Fibroblast of lung (primary cell): ENCODE results near the gene POLR2E. TPM values are rescaled to one million over a fixed set of nuclear protein-coding genes. Genes with fewer than 3 reads are reported as not detected.

ENCODE experiments used
- DNase-seq, 2 donors: peaks; one replicate each; pipeline versions ENCODE4 v3.0.0 to v3.0.0-alpha.2; 2010; ENCODE audit warnings: low read depth in 2 of 2
- H2AFZ ChIP-seq: 2 replicates; pipeline ENCODE4 v1.5.1; 2012; ENCODE audit warnings: low read length, control low read depth, inconsistent platforms
- H3K27ac ChIP-seq: 2 replicates; pipeline ENCODE4 v1.5.1; 2011; ENCODE audit warnings: low read length, control low read depth; ENCODE audit not compliant: insufficient read depth
- H3K27me3 ChIP-seq: 2 replicates; pipeline ENCODE4 v1.5.1; 2011; ENCODE audit warnings: mild to moderate bottlenecking, low read length; ENCODE audit not compliant: control insufficient read depth, insufficient read depth
- H3K36me3 ChIP-seq: 2 replicates; pipeline ENCODE4 v1.5.1; 2011; ENCODE audit warnings: low read length; ENCODE audit not compliant: control insufficient read depth, insufficient read depth
- H3K4me1 ChIP-seq: 2 replicates; pipeline ENCODE4 v1.5.1; 2011; ENCODE audit warnings: low read length; ENCODE audit not compliant: control insufficient read depth, insufficient read depth; ENCODE audit errors: extremely low read depth
- H3K4me2 ChIP-seq: 2 replicates; pipeline ENCODE4 v1.5.1; 2011; ENCODE audit warnings: low read length, control low read depth; ENCODE audit not compliant: insufficient read depth; ENCODE audit errors: extremely low read depth
- H3K4me3 ChIP-seq, 4 experiments: fragments of 200-600 bp in 1 of 4; sonication (generic) in 1 of 4; replicated peaks in 1 of 4; 2 replicates each; pipeline ENCODE4 v1.5.1; 2011 to 2016; ENCODE audit warnings: low read length in 4 of 4, low read depth in 3 of 4, mild to moderate bottlenecking in 3 of 4, control low read depth in 2 of 4, inconsistent platforms in 1 of 4, mixed read lengths in 1 of 4; ENCODE audit not compliant: insufficient read depth in 1 of 4; ENCODE audit errors: control extremely low read depth in 1 of 4
- H3K79me2 ChIP-seq: 2 replicates; pipeline ENCODE4 v1.5.1; 2012; ENCODE audit warnings: mild to moderate bottlenecking, low read length, inconsistent platforms; ENCODE audit not compliant: control insufficient read depth, insufficient read depth
- H3K9ac ChIP-seq: 2 replicates; pipeline ENCODE4 v1.5.1; 2011; ENCODE audit warnings: mild to moderate bottlenecking, low read length, control low read depth; ENCODE audit not compliant: insufficient read depth
- H3K9me3 ChIP-seq: 2 replicates; pipeline ENCODE4 v1.5.1; 2012; ENCODE audit warnings: low read depth, low read length; ENCODE audit not compliant: control insufficient read depth, insufficient read depth
- H4K20me1 ChIP-seq: 2 replicates; pipeline ENCODE4 v1.5.1; 2011; ENCODE audit warnings: low read length; ENCODE audit not compliant: control insufficient read depth, insufficient read depth; ENCODE audit errors: extremely low read depth
- EZH2 ChIP-seq: IDR thresholded peaks from 2 replicates; pipeline ENCODE4 v1.5.1; 2012; ENCODE audit warnings: low read length, control low read depth, mild to moderate bottlenecking; ENCODE audit errors: missing control alignments
- polyA plus RNA-seq, 2 donors: library from polyadenylated mRNA; depleted of rRNA in 1 of 2; stranded (reverse) in 1 of 2; unstranded in 1 of 2; fragments of >200 nt; gene quantifications; 2 replicates each; pipeline ENCODE4 v1.2.1, GENCODE V29; 2011 to 2012; ENCODE audit warnings: missing spikeins in 1 of 2
- total RNA-seq: library from RNA; depleted of rRNA; stranded (reverse); fragments of >200 nt; gene quantifications from 2 replicates; pipeline ENCODE4 v1.2.1, GENCODE V29; 2014
- TF ChIP-seq, protein P1 (sequence below), 2 donors: IDR thresholded peaks in 1 of 2; conservative IDR thresholded peaks in 1 of 2; 1 replicate in 1 of 2; 2 replicates in 1 of 2; pipeline ENCODE4 v1.5.1; 2011 to 2012; ENCODE audit warnings: low read length in 2 of 2, control low read depth in 1 of 2, inconsistent platforms in 1 of 2, low read depth in 1 of 2, mild to moderate bottlenecking in 1 of 2

The POLR2E gene
- total and polyA plus RNA-seq, 2 donors (not counting 1 experiment from before 2014, with no cell fraction given) = 55.2 to 130 TPM

DNA sequence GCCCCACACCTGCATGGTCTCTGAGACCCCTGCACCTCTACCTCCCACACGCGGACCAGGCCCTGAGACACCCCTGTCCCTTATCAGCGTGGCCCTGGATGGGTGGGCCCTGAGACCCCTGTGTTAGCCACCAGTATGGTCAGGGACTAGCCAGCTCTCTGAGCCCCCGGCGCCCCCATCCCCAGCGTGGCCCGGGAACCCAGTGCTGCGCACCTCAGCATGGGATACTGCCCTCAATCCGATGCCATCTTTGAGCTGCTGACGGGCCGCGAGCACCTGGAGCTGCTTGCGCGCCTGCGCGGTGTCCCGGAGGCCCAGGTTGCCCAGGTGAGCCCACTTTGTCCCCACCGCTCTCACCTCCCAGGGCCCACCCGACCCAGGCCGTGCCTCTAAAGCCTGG is 33.2 kb downstream of the POLR2E start:
- Histone ChIP-seq H3K9ac (no peak overlapping the region), H3K4me3 (no peak overlapping the region)

DNA sequence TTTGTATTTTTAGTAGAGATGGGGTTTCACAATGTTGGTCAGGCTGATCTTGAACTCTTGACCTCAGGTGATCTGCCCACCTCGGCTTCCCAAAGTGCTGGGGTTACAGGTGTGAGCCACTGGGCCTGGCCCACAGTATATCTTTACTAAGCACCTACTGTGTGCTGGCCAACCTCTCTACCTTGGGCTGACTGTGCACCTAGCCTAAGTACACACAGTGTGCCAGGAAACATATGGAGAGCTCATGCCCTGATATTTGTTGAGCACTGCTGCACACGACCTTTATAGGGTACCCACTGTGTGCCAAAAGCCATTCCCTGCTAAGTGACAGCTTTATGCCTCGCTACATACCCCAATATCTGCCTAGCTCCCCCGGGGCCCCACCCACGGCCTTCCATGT is 34.5 kb downstream of the POLR2E start:
- Histone ChIP-seq H3K36me3 (no peaks in the 10 kb centered on the region), H3K9ac (no peak overlapping the region), H4K20me1 (no peaks in the 10 kb centered on the region), H3K27me3 (no peaks in the 10 kb centered on the region), H3K27ac (no peak overlapping the region), H3K79me2 (no peaks in the 10 kb centered on the region), H3K4me3 (no peak overlapping the region), H3K9me3 (peaks cover 5% of the 10 kb centered on the region), H2AFZ (no peak overlapping the region), H3K4me1 (no peaks in the 10 kb centered on the region), H3K4me2 (no peak overlapping the region)
- TF ChIP-seq EZH2 = no peak
- TF ChIP-seq, protein P1, sequence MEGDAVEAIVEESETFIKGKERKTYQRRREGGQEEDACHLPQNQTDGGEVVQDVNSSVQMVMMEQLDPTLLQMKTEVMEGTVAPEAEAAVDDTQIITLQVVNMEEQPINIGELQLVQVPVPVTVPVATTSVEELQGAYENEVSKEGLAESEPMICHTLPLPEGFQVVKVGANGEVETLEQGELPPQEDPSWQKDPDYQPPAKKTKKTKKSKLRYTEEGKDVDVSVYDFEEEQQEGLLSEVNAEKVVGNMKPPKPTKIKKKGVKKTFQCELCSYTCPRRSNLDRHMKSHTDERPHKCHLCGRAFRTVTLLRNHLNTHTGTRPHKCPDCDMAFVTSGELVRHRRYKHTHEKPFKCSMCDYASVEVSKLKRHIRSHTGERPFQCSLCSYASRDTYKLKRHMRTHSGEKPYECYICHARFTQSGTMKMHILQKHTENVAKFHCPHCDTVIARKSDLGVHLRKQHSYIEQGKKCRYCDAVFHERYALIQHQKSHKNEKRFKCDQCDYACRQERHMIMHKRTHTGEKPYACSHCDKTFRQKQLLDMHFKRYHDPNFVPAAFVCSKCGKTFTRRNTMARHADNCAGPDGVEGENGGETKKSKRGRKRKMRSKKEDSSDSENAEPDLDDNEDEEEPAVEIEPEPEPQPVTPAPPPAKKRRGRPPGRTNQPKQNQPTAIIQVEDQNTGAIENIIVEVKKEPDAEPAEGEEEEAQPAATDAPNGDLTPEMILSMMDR (conservative IDR thresholded peaks at IDR 0.05 in 1 of 2, IDR thresholded peaks at IDR 0.05 in 1 of 2; ENCODE audit: low read depth in 1 of 2, low read length in 2 of 2) = no peak
- no peak for DNase-seq

More for the DNA sequence above, 33.2 kb downstream of the POLR2E start:
- Histone ChIP-seq H3K9me3 (peaks cover 3% of the 10 kb centered on the region), H3K36me3 (no peaks in the 10 kb centered on the region), H3K27ac (no peak overlapping the region), H3K79me2 (no peaks in the 10 kb centered on the region), H3K4me1 (no peaks in the 10 kb centered on the region), H3K27me3 (no peaks in the 10 kb centered on the region), H2AFZ (no peak overlapping the region), H3K4me2 (no peak overlapping the region), H4K20me1 (no peaks in the 10 kb centered on the region)
- TF ChIP-seq, protein P1 (conservative IDR thresholded peaks at IDR 0.05 in 1 of 2, IDR thresholded peaks at IDR 0.05 in 1 of 2; ENCODE audit: low read depth in 1 of 2, low read length in 2 of 2) = no peak
- TF ChIP-seq EZH2 = no peak
- no peak for DNase-seq

DNA sequence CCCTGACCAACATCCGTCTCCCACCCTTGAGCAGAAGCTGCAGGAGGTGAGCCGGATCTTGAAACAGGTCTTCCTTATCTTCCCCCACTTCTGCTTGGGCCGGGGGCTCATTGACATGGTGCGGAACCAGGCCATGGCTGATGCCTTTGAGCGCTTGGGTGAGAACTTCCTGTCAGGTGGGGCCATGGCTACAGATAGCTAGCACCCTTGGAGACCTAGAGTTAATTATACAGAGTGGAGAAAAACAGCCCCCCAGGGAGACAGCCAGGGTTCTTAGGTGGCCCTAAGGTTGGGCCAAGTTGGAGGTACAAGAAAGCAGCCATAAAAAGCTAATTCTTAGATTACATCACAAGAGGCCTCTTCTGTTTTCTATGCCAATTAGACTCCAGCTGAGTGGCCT is 37.1 kb downstream of the POLR2E start:
- H3K4me1 ChIP-seq = no peaks in the 10 kb centered on the region
- H3K4me3 ChIP-seq = no peak overlapping the region
- TF ChIP-seq EZH2 = no peak
- TF ChIP-seq, protein P1 (conservative IDR thresholded peaks at IDR 0.05 in 1 of 2, IDR thresholded peaks at IDR 0.05 in 1 of 2; ENCODE audit: low read depth in 1 of 2, low read length in 2 of 2) = no peak
- H4K20me1 ChIP-seq = no peaks in the 10 kb centered on the region
- no peak overlapping the region for H3K9ac ChIP-seq
- H2AFZ ChIP-seq = no peak overlapping the region
- no peak overlapping the region for H3K27ac ChIP-seq
- no peak overlapping the region for H3K4me2 ChIP-seq
- H3K9me3 ChIP-seq = peaks cover 5% of the 10 kb centered on the region
- no peaks in the 10 kb centered on the region for H3K79me2 ChIP-seq
- no peaks in the 10 kb centered on the region for H3K36me3 ChIP-seq
- no peak for DNase-seq
- H3K27me3 ChIP-seq = no peaks in the 10 kb centered on the region
